ENCODE data around the gene ADAMTS18. TPM values are rescaled to one million over a fixed set of nuclear protein-coding genes. Genes with fewer than 3 reads are reported as not detected.

Gene ADAMTS18
- total RNA-seq, 1 donor from 2014 or later = 1.7 TPM

- Mint-ChIP-seq H3K27me3 (ENCODE audit: unreplicated experiment) (peaks cover 8% of the 10 kb centered on the region), H3K4me1 (ENCODE audit: low read depth, unreplicated experiment) (peaks cover 14% of the 10 kb centered on the region), H3K9me3 (ENCODE audit: unreplicated experiment) (peaks cover 3% of the 10 kb centered on the region), H3K4me3 (ENCODE audit: unreplicated experiment) (no peak overlapping the region), H3K36me3 (ENCODE audit: unreplicated experiment) (no peaks in the 10 kb centered on the region), H3K27ac (ENCODE audit: unreplicated experiment) (no peak overlapping the region)
- TF ChIP-seq CTCF (IDR thresholded peaks at IDR 0.05; ENCODE audit: partially characterized antibody, unreplicated experiment) = no peak
- no peak for DNase-seq
Observed at GRCh38 chr16:77437859-77438258, 3.0 kb upstream of the ADAMTS18 start.

GRCh38 chr16:77435272-77435820 is 512 bp upstream of the ADAMTS18 start:
- Mint-ChIP-seq H3K27ac (ENCODE audit: unreplicated experiment) (no peak overlapping the region), H3K36me3 (ENCODE audit: unreplicated experiment) (no peaks in the 10 kb centered on the region), H3K27me3 (ENCODE audit: unreplicated experiment) (peaks cover 8% of the 10 kb centered on the region), H3K9me3 (ENCODE audit: unreplicated experiment) (peaks cover 3% of the 10 kb centered on the region), H3K4me1 (ENCODE audit: low read depth, unreplicated experiment) (peaks cover 28% of the 10 kb centered on the region), H3K4me3 (ENCODE audit: unreplicated experiment) (peak overlapping the region; percentile 80)
- TF ChIP-seq CTCF (IDR thresholded peaks at IDR 0.05; ENCODE audit: partially characterized antibody, unreplicated experiment) = no peak
- no peak for DNase-seq

GRCh38 chr16:77434022-77434529 is 758 bp downstream of the ADAMTS18 start:
- Mint-ChIP-seq H3K27me3 (ENCODE audit: unreplicated experiment) (peaks cover 8% of the 10 kb centered on the region), H3K27ac (ENCODE audit: unreplicated experiment) (no peak overlapping the region), H3K4me3 (ENCODE audit: unreplicated experiment) (peak overlapping the region; percentile 84)

GRCh38 chr16:77433146-77433545 is 1.7 kb downstream of the ADAMTS18 start:
- Mint-ChIP-seq H3K36me3 (ENCODE audit: unreplicated experiment) (peaks cover 10% of the 10 kb centered on the region), H3K4me1 (ENCODE audit: low read depth, unreplicated experiment) (peaks cover 25% of the 10 kb centered on the region), H3K9me3 (ENCODE audit: unreplicated experiment) (peaks cover 3% of the 10 kb centered on the region)

More at GRCh38 chr16:77434022-77434529, 758 bp downstream of the ADAMTS18 start:
- peaks cover 28% of the 10 kb centered on the region for H3K4me1 Mint-ChIP-seq (ENCODE audit: low read depth, unreplicated experiment)
- peaks cover under 1% of the 10 kb centered on the region for H3K36me3 Mint-ChIP-seq (ENCODE audit: unreplicated experiment)
- TF ChIP-seq CTCF (IDR thresholded peaks at IDR 0.05; ENCODE audit: partially characterized antibody, unreplicated experiment) = no peak
- H3K9me3 Mint-ChIP-seq (ENCODE audit: unreplicated experiment) = peaks cover 3% of the 10 kb centered on the region
- DNase-seq = no peak

More at GRCh38 chr16:77433146-77433545, 1.7 kb downstream of the ADAMTS18 start:
- peaks cover 8% of the 10 kb centered on the region for H3K27me3 Mint-ChIP-seq (ENCODE audit: unreplicated experiment)
- DNase-seq = no peak
- no peak overlapping the region for H3K4me3 Mint-ChIP-seq (ENCODE audit: unreplicated experiment)
- TF ChIP-seq CTCF (IDR thresholded peaks at IDR 0.05; ENCODE audit: partially characterized antibody, unreplicated experiment) = no peak
- no peak overlapping the region for H3K27ac Mint-ChIP-seq (ENCODE audit: unreplicated experiment)
